Thoracic aorta (tissue), 2 donors: Measurements from ENCODE around the gene APCDD1L. TPM values are rescaled to one million over a fixed set of nuclear protein-coding genes. Genes with fewer than 3 reads are reported as not detected.

Source experiments
- ATAC-seq: fragments of 150-250 bp; one replicate; pipeline ENCODE4 v1.8.0; 2017; ENCODE audit warnings: low read depth; ENCODE audit not compliant: insufficient number of reproducible peaks, low FRiP score
- DNase-seq: peaks from one replicate; pipeline ENCODE4 v3.0.0-alpha.2; 2020; ENCODE audit warnings: low spot score
- H3K27ac ChIP-seq, 2 donors: fragments of 200-600 bp; sonication (generic); 1 replicate in 1 of 2; 2 replicates in 1 of 2; pipeline ENCODE4 v1.5.1; 2016; ENCODE audit warnings: mild to moderate bottlenecking in 2 of 2, moderate library complexity in 2 of 2
- H3K27me3 ChIP-seq: fragments of 200-600 bp; sonication (generic); replicated peaks from 2 replicates; pipeline ENCODE4 v1.6.0; 2016; ENCODE audit warnings: mild to moderate bottlenecking; ENCODE audit not compliant: insufficient read depth
- H3K36me3 ChIP-seq: fragments of 200-600 bp; sonication (generic); one replicate; pipeline ENCODE4 v1.5.1; 2016
- H3K4me1 ChIP-seq, 2 donors: fragments of 200-600 bp; sonication (generic); 1 replicate in 1 of 2; 2 replicates in 1 of 2; pipeline versions ENCODE4 v1.5.1 to v1.6.0; 2016; ENCODE audit warnings: low read depth in 2 of 2, mild to moderate bottlenecking in 1 of 2; ENCODE audit not compliant: control insufficient read depth in 1 of 2
- H3K4me3 ChIP-seq: fragments of 200-600 bp; sonication (generic); 2 replicates; pipeline ENCODE4 v1.5.1; 2016; ENCODE audit warnings: mild to moderate bottlenecking
- H3K9me3 ChIP-seq: fragments of 200-600 bp; sonication (generic); 2 replicates; pipeline ENCODE4 v1.5.1; 2016
- CTCF ChIP-seq: fragments of 200-600 bp; sonication (generic); IDR thresholded peaks from one replicate; pipeline ENCODE4 v1.5.1; 2019; ENCODE audit warnings: antibody characterized with exemption
- total RNA-seq, 2 donors: library from RNA; depleted of rRNA; stranded (reverse); fragments of >200 nt; gene quantifications; one replicate each; pipeline versions ENCODE4 v1.1.0 to v1.2.3, GENCODE V29; 2016

APCDD1L gene
- total RNA-seq, 2 donors from 2014 or later = 9.2 to 12.9 TPM

- Histone ChIP-seq H3K4me3 (no peak overlapping the region), H3K27me3 (no peaks in the 10 kb centered on the region), H3K36me3 (no peaks in the 10 kb centered on the region), H3K27ac (no peak overlapping the region), H3K4me1 (no peaks in the 10 kb centered on the region), H3K9me3 (peaks cover 5% of the 10 kb centered on the region)
- no peak for DNase-seq
- TF ChIP-seq CTCF = no peak
- no peak for ATAC-seq
These were observed 41.5 kb downstream of the APCDD1L start for GRCh38 chr20:58473453-58474425.

- H3K27me3 ChIP-seq = no peaks in the 10 kb centered on the region
- DNase-seq (no peak), ATAC-seq (no peak)
- H3K4me3 ChIP-seq = no peak overlapping the region
- H3K9me3 ChIP-seq = no peaks in the 10 kb centered on the region
- H3K36me3 ChIP-seq = no peaks in the 10 kb centered on the region
- no peaks in the 10 kb centered on the region for H3K4me1 ChIP-seq
- H3K27ac ChIP-seq = no peak overlapping the region
- TF ChIP-seq CTCF = no peak
These were observed 42.8 kb downstream of the APCDD1L start for GRCh38 chr20:58472273-58473018.

GRCh38 chr20:58471193-58472164 is 43.7 kb downstream of the APCDD1L start:
- H3K9me3 ChIP-seq = no peaks in the 10 kb centered on the region
- H3K27ac ChIP-seq = no peak overlapping the region
- no peak overlapping the region for H3K4me3 ChIP-seq
- no peak for DNase-seq
- ATAC-seq = no peak
- H3K27me3 ChIP-seq = no peaks in the 10 kb centered on the region
- H3K4me1 ChIP-seq = no peaks in the 10 kb centered on the region
- no peaks in the 10 kb centered on the region for H3K36me3 ChIP-seq
- no peak for TF ChIP-seq CTCF

- Histone ChIP-seq H3K4me1 (no peaks in the 10 kb centered on the region), H3K27me3 (no peaks in the 10 kb centered on the region), H3K36me3 (no peaks in the 10 kb centered on the region), H3K4me3 (no peak overlapping the region), H3K9me3 (no peaks in the 10 kb centered on the region), H3K27ac (no peak overlapping the region)
- DNase-seq (no peak), ATAC-seq (no peak)
- TF ChIP-seq CTCF = no peak
These were observed 44.6 kb downstream of the APCDD1L start for GRCh38 chr20:58470336-58471192.
